HG02642 (cell line): Measurements from ENCODE around the gene CATSPERZ.
"Not testable (repeated sequence)": the region's sequence is repeated elsewhere in the genome, so short reads cannot be mapped to it uniquely, and the experiment has no call there.

ENCODE experiments used
- ATAC-seq: cut with Tn5 transposase; IDR thresholded peaks from one replicate; pipeline ENCODE4 v1.9.1; 2021; ENCODE audit warnings: mild to moderate bottlenecking; ENCODE audit not compliant: unreplicated experiment, poor library complexity

The CATSPERZ gene

DNA sequence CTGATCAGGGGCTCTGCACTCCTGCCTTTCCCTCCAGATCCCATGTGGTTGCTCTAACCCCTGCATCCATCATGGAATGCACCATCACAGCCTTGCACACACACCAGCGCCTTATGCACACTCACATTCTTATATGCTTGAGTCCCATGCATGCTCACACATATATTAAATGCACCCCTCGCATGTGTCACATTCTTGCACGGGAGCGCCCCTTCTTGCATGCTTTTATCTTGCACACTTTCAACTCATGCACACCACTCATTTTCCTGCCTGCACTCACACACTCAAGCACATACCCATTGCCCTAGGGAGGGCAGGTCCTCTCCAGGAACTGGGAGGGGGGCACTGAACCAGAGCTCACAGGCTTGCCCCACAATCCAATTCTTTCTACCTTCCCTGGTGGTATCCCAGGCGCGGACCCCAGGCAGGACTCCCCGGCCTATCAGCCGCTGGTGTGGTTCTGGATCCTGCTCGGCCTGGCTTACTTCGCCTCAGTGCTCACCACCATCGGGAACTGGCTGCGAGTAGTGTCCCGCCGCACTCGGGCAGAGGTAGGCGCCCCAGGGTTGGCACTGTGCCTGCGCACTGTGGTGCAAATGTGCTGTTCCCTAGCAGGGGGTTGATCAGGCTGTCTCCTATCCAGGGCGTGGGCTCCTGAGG lies 2.3 kb upstream of the CATSPERZ start:
- no peak for ATAC-seq

DNA sequence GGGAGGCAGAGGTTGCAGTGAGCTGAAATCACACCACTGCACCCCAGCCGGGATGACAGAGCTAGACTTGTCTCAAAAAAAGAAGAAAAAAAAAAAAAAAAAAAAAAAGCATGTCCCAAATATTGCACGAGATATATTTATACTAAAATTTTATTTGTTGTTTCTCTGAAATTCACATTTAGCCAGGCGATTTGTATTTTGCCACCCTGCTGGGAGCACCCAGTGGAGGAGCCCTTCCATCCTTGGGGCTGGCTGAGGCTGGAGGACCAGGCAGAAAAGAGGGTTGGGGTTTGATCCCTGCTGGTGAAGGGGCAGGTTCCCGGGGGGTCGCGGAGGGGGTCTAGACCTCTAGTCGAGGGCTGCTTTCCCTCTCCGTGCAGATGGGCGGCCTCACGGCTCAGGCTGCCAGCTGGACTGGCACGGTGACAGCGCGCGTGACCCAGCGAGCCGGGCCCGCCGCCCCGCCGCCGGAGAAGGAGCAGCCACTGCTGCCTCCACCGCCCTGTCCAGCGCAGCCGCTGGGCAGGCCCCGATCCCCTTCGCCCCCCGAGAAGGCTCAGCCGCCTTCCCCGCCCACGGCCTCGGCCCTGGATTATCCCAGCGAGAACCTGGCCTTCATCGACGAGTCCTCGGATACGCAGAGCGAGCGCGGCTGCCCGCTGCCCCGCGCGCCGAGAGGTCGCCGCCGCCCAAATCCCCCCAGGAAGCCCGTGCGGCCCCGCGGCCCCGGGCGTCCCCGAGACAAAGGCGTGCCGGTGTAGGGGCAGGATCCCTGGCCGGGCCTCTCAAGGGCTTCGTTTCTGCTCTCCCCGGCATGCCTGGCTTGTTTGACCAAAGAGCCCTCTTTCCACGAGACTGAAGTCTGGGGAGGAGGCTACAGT lies 952 bp upstream of the CATSPERZ start:
- no peak for ATAC-seq

DNA sequence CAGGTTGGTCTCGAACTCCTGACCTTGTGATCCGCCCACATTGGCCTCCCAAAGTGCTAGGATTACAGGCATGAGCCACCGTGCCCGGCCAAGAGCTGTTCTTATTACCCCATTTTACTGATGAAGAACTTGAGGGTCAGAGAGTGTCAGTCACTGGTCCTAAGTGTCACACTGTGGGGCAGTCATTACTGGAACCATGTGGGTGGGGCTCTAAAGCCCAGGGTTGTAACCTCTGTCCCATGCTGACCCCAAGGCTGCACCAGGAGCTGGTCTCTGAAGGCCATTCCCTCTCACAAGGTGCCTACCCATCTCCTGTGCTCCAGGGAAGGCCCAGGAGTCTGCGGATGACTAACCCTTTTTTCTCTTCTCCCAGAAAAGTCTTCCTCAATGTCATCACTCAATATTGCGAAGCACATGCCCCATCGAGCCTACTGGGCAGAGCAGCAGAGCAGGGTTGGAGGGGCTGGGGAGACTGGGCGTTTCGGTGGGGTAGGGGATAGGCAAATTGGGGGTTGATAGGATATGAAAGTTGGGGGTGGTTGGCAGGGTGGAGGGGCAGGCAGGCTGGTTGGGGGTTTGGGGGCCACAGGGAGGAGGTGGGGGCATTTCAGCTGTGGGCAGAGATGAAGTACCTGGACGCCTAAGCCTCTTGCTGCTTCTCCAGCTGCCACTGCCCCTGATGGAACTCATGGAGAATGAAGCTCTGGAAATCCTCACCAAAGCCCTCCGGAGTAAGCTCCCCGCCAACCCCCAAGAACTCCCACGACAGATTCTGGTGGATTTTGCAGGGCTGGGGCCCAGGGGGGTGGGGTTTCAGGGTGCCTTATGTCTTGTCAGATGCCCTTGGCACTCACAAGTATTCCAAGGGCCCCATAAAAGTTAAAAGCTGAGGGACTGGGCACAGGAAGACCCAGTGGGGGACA lies 3.2 kb downstream of the CATSPERZ start:
- no peak for ATAC-seq

DNA sequence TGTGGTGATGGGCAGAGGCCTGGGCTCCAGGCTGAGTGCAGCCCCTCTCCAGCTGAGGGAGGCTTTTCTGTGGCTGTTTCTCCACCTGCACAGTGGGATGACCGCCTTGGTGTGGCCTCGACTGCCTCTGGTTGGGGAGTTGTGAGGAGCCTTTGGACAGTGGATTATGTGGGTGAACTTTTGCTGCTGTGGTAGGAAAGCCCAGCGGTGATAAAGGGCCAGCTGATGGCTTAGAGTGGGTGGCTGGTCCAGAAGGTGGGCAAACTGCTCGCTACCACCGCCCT lies 3.8 kb downstream of the CATSPERZ start:
- ATAC-seq = no peak

DNA sequence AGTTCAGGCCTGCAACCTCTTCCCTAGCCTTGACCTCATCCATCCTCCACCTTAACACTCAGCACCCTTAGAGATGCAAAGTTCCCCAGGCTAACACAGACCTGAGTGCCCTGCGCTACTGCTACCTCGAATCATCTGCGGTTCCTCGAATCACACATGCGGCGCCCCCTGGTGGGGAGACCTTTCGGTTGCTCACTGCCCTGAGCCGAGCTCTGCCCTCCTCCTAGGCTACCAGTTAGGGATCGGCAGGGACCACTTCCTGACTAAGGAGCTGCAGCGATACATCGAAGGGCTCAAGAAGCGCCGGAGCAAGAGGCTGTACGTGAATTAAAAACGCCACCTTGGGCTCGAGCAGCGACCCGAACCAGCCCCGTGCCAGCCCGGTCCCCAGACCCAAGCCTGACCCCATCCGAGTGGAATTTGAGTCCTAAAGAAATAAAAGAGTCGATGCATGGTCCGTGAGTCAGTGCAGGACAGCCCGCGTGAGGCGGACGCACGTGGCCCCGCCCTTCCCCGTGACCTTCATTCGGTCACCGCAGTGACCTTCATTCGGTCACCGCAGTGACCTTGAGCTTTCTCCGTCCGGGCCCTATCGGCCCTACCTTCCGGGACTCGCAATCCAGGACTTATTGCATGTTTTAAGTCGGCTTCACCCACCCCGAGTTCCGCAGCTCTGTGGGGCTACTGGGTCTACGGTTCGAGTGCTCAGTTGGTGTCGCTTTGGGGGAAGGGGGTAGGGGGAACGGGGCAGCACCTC lies 4.3 kb downstream of the CATSPERZ start:
- ATAC-seq = peak; percentile 30

DNA sequence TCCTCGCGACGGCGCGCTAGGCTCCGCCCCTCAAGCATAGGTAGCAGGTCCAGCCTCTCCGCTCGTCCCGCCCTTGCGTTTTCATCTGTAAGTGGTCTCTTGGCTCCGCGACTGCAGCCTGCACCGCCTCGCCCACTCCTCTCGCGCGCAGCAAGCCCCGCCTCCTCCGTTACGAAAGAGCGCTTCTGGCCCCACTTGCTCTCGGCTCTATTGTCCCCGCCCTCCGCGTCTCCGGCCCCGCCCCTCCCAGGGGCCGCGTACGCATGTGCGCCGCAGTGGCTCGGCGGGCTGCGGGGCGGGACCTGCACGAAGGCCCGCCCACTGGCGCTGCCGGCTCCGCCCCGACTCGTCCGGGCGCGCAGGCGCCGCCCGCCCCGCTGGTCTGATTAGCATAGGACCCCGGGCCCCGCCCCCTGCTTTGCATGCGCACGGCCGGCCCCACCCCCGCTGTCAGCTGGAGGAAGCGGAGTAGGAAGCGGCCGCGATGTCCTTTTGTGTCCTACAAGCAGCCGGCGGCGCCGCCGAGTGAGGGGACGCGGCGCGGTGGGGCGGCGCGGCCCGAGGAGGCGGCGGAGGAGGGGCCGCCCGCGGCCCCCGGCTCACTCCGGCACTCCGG lies 5.0 kb downstream of the CATSPERZ start, which contains the start of gene ESRRA:
Gene ESRRA (plus strand): TSS at position 450 of the 616 bp plus-strand sequence. CDS start 1,656 bp downstream, outside the sequence.
- peak; percentile 75 for ATAC-seq

- peak; percentile 30 for ATAC-seq
Observed at GRCh38 chr11:64305691-64306562, 5.8 kb downstream of the CATSPERZ start.

GRCh38 chr11:64306563-64306875 lies 6.4 kb downstream of the CATSPERZ start:
- ATAC-seq = no peak

- ATAC-seq = no peak
Observed at GRCh38 chr11:64306876-64307622, 6.9 kb downstream of the CATSPERZ start.

- ATAC-seq = not testable (repeated sequence)
Observed at GRCh38 chr11:64307795-64308194, 7.6 kb downstream of the CATSPERZ start.

- ATAC-seq = no peak
Observed at GRCh38 chr11:64312947-64313346, 12.8 kb downstream of the CATSPERZ start.

DNA sequence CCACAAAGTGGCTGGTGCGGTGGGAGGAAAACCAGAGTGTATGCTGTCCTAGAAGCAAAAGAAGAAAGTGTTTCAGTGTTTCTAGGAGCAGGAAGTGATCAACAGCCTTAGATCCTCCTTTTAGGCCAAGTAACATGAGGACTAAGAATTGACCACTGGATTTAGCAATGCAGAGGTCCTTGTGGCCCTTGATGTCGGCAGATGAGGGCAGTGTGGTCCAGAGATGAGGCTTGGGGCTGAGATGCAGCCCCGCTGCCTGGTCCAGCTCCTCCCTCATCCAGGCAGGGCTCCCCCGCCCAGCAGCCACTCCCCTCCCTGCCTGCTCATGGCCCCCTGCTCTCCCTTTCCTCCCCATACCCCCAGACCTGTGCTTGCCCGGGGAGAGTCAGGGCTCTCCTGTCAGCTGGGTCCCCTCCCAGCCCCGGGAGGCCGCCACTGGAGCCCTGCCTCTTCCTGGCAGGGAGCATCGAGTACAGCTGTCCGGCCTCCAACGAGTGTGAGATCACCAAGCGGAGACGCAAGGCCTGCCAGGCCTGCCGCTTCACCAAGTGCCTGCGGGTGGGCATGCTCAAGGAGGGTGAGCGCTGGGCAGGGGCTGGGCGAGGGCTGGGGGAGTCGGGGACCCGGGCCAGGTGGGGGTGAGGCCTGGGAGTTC lies 13.5 kb downstream of the CATSPERZ start:
- no peak for ATAC-seq

DNA sequence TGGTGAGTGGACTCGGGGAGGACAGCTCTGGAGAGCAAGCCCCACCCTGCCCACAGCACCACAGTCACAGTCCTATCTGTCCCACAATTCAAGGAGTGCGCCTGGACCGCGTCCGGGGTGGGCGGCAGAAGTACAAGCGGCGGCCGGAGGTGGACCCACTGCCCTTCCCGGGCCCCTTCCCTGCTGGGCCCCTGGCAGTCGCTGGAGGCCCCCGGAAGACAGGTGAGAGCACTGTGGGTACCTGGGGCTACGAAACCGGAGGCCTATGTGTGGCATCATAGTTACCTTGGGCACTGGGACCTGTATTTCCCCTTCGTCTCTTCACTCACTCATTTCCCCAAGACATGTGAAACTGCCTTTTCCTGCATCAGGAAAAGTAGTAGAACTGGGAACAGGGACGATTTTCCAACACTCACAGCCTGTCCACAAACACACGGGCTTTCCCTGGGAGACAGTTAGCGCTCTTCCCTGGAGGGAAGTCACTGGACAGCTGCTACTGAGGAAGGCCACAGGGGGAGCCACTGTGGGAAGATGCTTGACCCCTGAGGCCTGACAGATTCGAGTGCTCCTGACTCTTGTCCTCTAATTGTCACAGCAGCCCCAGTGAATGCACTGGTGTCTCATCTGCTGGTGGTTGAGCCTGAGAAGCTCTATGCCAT lies 14.1 kb downstream of the CATSPERZ start:
- ATAC-seq = no peak

GRCh38 chr11:64314805-64315561 lies 14.8 kb downstream of the CATSPERZ start:
- ATAC-seq = no peak

GRCh38 chr11:64315667-64316526 lies 15.7 kb downstream of the CATSPERZ start:
- ATAC-seq = not testable (repeated sequence)
